Body of pancreas (tissue), 4 donors: Measurements from ENCODE around the gene MTMR12. TPM values are rescaled to one million over a fixed set of nuclear protein-coding genes. Genes with fewer than 3 reads are reported as not detected.
"Not testable (repeated sequence)": the region's sequence is repeated elsewhere in the genome, so short reads cannot be mapped to it uniquely, and the experiment has no call there.

ENCODE experiments used
- ATAC-seq: fragments of 150-250 bp; one replicate; pipeline ENCODE4 v1.9.1; 2016
- DNase-seq, 4 donors: peaks; one replicate each; pipeline ENCODE4 v3.0.0-alpha.2; 2019
- H3K27ac ChIP-seq, 4 donors: fragments of 200-600 bp; sonication (generic); 1 replicate in 3 of 4; 2 replicates in 1 of 4; pipeline versions ENCODE4 v1.5.1 to v1.6.1; 2016 to 2019; ENCODE audit warnings: mild to moderate bottlenecking in 1 of 4, mixed read lengths in 1 of 4, moderate library complexity in 1 of 4
- H3K27me3 ChIP-seq, 2 donors: fragments of 200-600 bp; sonication (generic); one replicate each; pipeline ENCODE4 v1.6.0; 2016; ENCODE audit warnings: mild to moderate bottlenecking in 1 of 2
- H3K36me3 ChIP-seq, 2 donors: fragments of 200-600 bp; sonication (generic); replicated peaks in 1 of 2; 2 replicates each; pipeline ENCODE4 v1.5.1; 2016; ENCODE audit warnings: low read depth in 2 of 2; ENCODE audit not compliant: insufficient read depth in 1 of 2
- H3K4me1 ChIP-seq: fragments of 200-600 bp; sonication (generic); one replicate; pipeline ENCODE4 v1.6.0; 2016
- H3K4me3 ChIP-seq, 2 donors: fragments of 200-600 bp; sonication (generic); 1 replicate in 1 of 2; 2 replicates in 1 of 2; pipeline ENCODE4 v1.5.1; 2016 to 2019
- H3K9me3 ChIP-seq, 3 donors: fragments of 200-600 bp; sonication (generic); 1 replicate in 2 of 3; 2 replicates in 1 of 3; pipeline ENCODE4 v1.5.1; 2016
- CTCF ChIP-seq, 7 experiments: fragments of 450-650 bp in 4 of 7; fragments of 200-600 bp in 3 of 7; sonication (generic) in 3 of 7; IDR thresholded peaks; one replicate each; pipeline ENCODE4 v1.5.1; 2016 to 2019; ENCODE audit warnings: antibody characterized with exemption in 7 of 7
- POLR2A ChIP-seq, 3 donors: fragments of 450-650 bp; IDR thresholded peaks; one replicate each; pipeline ENCODE4 v1.6.1; 2016; ENCODE audit warnings: antibody characterized with exemption in 3 of 3, mild to moderate bottlenecking in 2 of 3
- WGBS, 2 donors: methylation state at CpG; one replicate each; pipeline ENCODE4 v1.1.5; 2017; 5-methylcytosine and 5-hydroxymethylcytosine counted together
- intact Hi-C: fragments of 100-400 bp; cut with DNase I; formaldehyde crosslinking; loops from one replicate; pipeline ENCODE4 v1.15.1; 2023
- total RNA-seq, 2 donors: library from RNA; depleted of rRNA; stranded (reverse); fragments of >200 nt; gene quantifications; one replicate each; pipeline ENCODE4 v1.1.0, GENCODE V29; 2016

The MTMR12 gene
- total RNA-seq, 2 donors from 2014 or later, result 31.1 to 65.6 TPM

GRCh38 chr5:32290922-32291321 is 21.8 kb downstream of the MTMR12 start:
- DNase-seq (peak; percentile 41 to 67 (median 60)), ATAC-seq (peak; percentile 66)
- 71 to 75% methylated on average over 5 of the region's 5 CpGs for WGBS, 2 donors
- Histone ChIP-seq H3K9me3 (no peaks in the 10 kb centered on the region), H3K27me3 (no peaks in the 10 kb centered on the region), H3K36me3 (peaks cover 0 to 3% of the 10 kb centered on the region in 2 donors), H3K4me3 (no peak overlapping the region), H3K4me1 (peaks cover 60% of the 10 kb centered on the region), H3K27ac (peak overlapping the region in 2 of 4 donors; percentile 10 to 45)
- intact Hi-C loops, result no loop called here
- TF ChIP-seq CTCF (IDR thresholded peaks at IDR 0.05), result no peak
- TF ChIP-seq POLR2A (IDR thresholded peaks at IDR 0.05), result peak in 1 of 3 donors; percentile 6

- H3K36me3 ChIP-seq, DNase-seq, H3K27me3 ChIP-seq, H3K9me3 ChIP-seq, ATAC-seq, H3K4me3 ChIP-seq, intact Hi-C loops: not testable (repeated sequence)
- peak overlapping the region in 2 of 4 donors; percentile 10 to 45 for H3K27ac ChIP-seq
- 89 to 100% methylated on average over 2 to 3 of the region's 3 CpGs for WGBS, 2 donors
- H3K4me1 ChIP-seq, result peaks cover 64% of the 10 kb centered on the region
Measured at GRCh38 chr5:32290501-32290900, 22.2 kb downstream of the MTMR12 start.

- H3K27ac ChIP-seq, DNase-seq, intact Hi-C loops, H3K4me3 ChIP-seq, H3K36me3 ChIP-seq, ATAC-seq, H3K27me3 ChIP-seq, H3K9me3 ChIP-seq: not testable (repeated sequence)
- WGBS, 2 donors, result 100% methylated on average over 1 of the region's 1 CpG
- H3K4me1 ChIP-seq, result peaks cover 65% of the 10 kb centered on the region
Measured at GRCh38 chr5:32289986-32290385, 22.8 kb downstream of the MTMR12 start.

DNA sequence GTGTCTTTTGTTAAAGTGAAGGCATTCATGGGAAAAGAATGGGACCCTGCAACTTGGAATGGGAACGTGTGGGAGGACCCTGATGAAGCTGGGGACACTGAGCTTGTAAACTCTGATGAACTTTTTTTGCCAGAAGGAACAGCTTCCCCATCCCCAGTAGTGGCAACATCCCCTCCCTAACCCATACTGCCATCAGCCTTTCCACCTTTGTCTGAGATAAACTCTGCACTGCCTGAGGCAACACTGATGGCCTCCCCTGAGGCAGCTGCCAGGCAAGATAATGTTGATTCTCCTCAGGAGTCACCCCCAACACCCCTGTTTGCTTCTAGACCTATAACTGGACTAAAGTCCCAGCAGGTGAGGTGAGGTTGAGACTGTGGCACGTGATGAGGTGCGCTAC is 24.6 kb downstream of the MTMR12 start:
- Histone ChIP-seq H3K27ac (peak overlapping the region in 3 of 4 donors; percentile 9 to 23 (median 22)), H3K4me1 (peaks cover 80% of the 10 kb centered on the region)
- intact Hi-C loops, DNase-seq, H3K27me3 ChIP-seq, H3K9me3 ChIP-seq, H3K4me3 ChIP-seq, H3K36me3 ChIP-seq, ATAC-seq: not testable (repeated sequence)
- WGBS, 2 donors, result 92% methylated on average over 3 of the region's 3 CpGs

DNA sequence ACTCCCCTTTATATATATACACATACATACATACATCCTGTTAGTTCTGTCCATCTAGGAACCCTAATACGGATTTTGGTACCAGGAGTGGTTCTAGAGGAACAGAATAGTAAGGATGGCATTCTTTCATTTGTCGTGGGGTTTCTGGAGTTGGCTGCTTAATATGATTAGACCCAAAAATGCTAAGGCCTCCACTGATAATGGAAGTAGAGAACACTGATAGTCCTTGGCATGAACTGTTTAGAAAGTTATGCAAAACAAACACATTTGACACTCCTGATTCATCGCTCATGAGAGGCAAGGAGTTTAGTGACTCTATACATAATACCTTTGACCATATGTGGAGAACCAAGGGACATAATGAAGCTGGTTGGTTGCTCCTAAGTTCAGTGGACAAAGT is 25.2 kb downstream of the MTMR12 start:
- not testable (repeated sequence) for ATAC-seq
- peaks cover 85% of the 10 kb centered on the region for H3K4me1 ChIP-seq

GRCh38 chr5:32285510-32286138 is 27.1 kb downstream of the MTMR12 start:
- TF ChIP-seq POLR2A (IDR thresholded peaks at IDR 0.05), result no peak
- TF ChIP-seq CTCF (IDR thresholded peaks at IDR 0.05), result no peak
- intact Hi-C loops, result no loop called here
- Histone ChIP-seq H3K27me3 (no peaks in the 10 kb centered on the region), H3K36me3 (no peaks in the 10 kb centered on the region), H3K4me3 (no peak overlapping the region), H3K4me1 (peaks cover 72% of the 10 kb centered on the region), H3K9me3 (no peaks in the 10 kb centered on the region), H3K27ac (peak overlapping the region in 2 of 4 donors; percentile 35 to 60)
- 46 to 53% methylated on average over 5 of the region's 5 CpGs for WGBS, 2 donors
- ATAC-seq (peak; percentile 47), DNase-seq (peak in 2 of 4 donors; percentile 29 to 34)

More for the DNA sequence above, 25.2 kb downstream of the MTMR12 start:
- 47 to 53% methylated on average over 3 of the region's 3 CpGs for WGBS, 2 donors
- H3K36me3 ChIP-seq, H3K9me3 ChIP-seq, H3K4me3 ChIP-seq, intact Hi-C loops, H3K27me3 ChIP-seq, DNase-seq: not testable (repeated sequence)
- peak overlapping the region in 2 of 4 donors; percentile 9 to 24 for H3K27ac ChIP-seq
